SJCRH30 (cell line): ENCODE measurements around the gene CLCA4. TPM values are rescaled to one million over a fixed set of nuclear protein-coding genes. Genes with fewer than 3 reads are reported as not detected.

Experiments
- DNase-seq, 2 experiments: peaks; one replicate each; pipeline ENCODE4 v3.0.0-alpha.2; 2015 to 2020
- H3K27ac ChIP-seq: fragments of 250-450 bp; sonication (Bioruptor Pico); 2 replicates; pipeline ENCODE4 v1.5.1; 2020; ENCODE audit warnings: mild to moderate bottlenecking, moderate library complexity
- H3K27me3 ChIP-seq: fragments of 250-450 bp; sonication (Bioruptor Pico); 2 replicates; pipeline ENCODE4 v1.5.1; 2020; ENCODE audit warnings: mild to moderate bottlenecking, moderate library complexity
- H3K36me3 ChIP-seq: fragments of 250-450 bp; sonication (Bioruptor Pico); 2 replicates; pipeline ENCODE4 v1.5.1; 2020; ENCODE audit warnings: mild to moderate bottlenecking, moderate library complexity
- H3K4me1 ChIP-seq: fragments of 250-450 bp; sonication (Bioruptor Pico); 2 replicates; pipeline ENCODE4 v1.5.1; 2020; ENCODE audit warnings: mild to moderate bottlenecking, moderate library complexity
- H3K4me3 ChIP-seq: fragments of 250-450 bp; sonication (Bioruptor Pico); 2 replicates; pipeline ENCODE4 v1.5.1; 2020; ENCODE audit warnings: mild to moderate bottlenecking, moderate library complexity
- H3K9me3 ChIP-seq: fragments of 250-450 bp; sonication (Bioruptor Pico); replicated peaks from 2 replicates; pipeline ENCODE4 v1.5.1; 2020; ENCODE audit warnings: mild to moderate bottlenecking, moderate library complexity
- total RNA-seq: library from RNA; depleted of rRNA; stranded (reverse); fragments of >200 nt; shearing (Covaris generic); gene quantifications from 2 replicates; pipeline ENCODE4 v1.2.3, GENCODE V29; 2014

The CLCA4 gene
- total RNA-seq, 1 experiment from 2014 or later: not detected

DNA sequence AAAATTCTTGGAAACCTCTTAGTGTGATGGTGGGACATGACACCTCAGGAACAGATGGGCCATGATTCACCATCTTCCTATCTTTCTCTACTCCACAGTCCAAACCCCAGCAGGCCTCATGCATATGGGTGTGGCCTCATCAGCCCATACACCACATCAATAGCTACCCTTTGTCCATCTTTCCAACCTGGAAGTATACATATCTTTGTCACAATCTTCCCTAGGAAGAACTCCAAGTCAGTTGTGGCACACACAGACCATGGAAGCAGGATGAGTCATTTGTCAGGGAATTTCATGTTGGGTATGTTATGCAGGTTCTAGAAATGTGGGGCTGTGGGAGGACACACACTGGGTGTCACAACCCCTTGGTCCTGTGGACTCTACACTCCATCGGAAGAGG lies 30.5 kb upstream of the CLCA4 start:
- Histone ChIP-seq H3K9me3 (no peaks in the 10 kb centered on the region), H3K4me3 (no peak overlapping the region), H3K4me1 (no peaks in the 10 kb centered on the region), H3K36me3 (no peaks in the 10 kb centered on the region), H3K27ac (no peak overlapping the region), H3K27me3 (no peaks in the 10 kb centered on the region)
- DNase-seq: no peak

DNA sequence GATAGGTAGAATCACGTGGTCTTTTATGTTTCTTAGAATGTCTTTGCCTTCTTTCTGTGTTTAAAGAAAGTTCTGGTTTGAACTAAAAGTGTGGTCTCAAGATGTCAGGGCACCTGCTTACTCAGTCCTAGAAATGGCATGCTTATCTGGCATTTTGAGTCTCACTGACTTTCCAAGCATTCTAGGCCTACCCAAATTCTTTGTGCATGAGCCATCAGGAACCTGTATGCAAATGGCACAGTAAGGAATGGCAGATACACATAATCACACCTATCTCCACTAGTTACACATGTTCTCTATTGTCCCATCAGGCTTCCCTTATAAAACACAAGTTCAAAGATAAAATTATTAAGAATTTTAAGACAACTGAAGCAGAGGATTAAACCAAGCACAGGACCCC lies 29.5 kb upstream of the CLCA4 start:
- DNase-seq: no peak
- H3K27me3 ChIP-seq: no peaks in the 10 kb centered on the region
- no peaks in the 10 kb centered on the region for H3K4me1 ChIP-seq
- no peak overlapping the region for H3K4me3 ChIP-seq
- H3K36me3 ChIP-seq: no peaks in the 10 kb centered on the region
- no peaks in the 10 kb centered on the region for H3K9me3 ChIP-seq
- no peak overlapping the region for H3K27ac ChIP-seq

- no peak overlapping the region for H3K27ac ChIP-seq
- no peaks in the 10 kb centered on the region for H3K4me1 ChIP-seq
- H3K27me3 ChIP-seq: no peaks in the 10 kb centered on the region
- no peak for DNase-seq
- H3K4me3 ChIP-seq: no peak overlapping the region
- no peaks in the 10 kb centered on the region for H3K9me3 ChIP-seq
- no peaks in the 10 kb centered on the region for H3K36me3 ChIP-seq
Measured at GRCh38 chr1:86520789-86521521, 25.9 kb upstream of the CLCA4 start.

- H3K4me3 ChIP-seq: no peak overlapping the region
Measured at GRCh38 chr1:86521522-86521891, 25.4 kb upstream of the CLCA4 start.

DNA sequence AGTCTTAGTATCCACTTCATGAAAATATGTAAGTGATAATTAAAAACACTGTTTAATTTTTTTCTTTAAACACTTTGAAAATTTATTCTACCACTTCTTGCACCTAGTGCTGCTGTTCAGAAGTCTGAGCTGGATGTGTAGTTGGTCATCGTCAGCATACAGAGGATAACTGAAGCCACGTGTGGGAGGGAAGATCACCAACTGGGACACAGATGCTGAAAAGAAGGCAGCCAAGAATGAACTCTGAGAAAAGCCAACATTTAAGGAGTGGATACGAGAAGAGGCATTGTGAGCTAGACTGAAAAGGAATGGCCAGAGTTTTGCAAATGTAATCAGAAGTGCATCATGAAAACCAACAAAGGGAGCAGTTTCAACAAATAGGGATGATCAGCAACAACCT lies 24.6 kb upstream of the CLCA4 start:
- DNase-seq: no peak
- H3K4me1 ChIP-seq: no peaks in the 10 kb centered on the region
- H3K27me3 ChIP-seq: no peaks in the 10 kb centered on the region
- H3K27ac ChIP-seq: no peak overlapping the region
- H3K9me3 ChIP-seq: no peaks in the 10 kb centered on the region
- H3K4me3 ChIP-seq: no peak overlapping the region
- H3K36me3 ChIP-seq: no peaks in the 10 kb centered on the region

More at GRCh38 chr1:86521522-86521891, 25.4 kb upstream of the CLCA4 start:
- Histone ChIP-seq H3K27ac (no peak overlapping the region), H3K27me3 (no peaks in the 10 kb centered on the region), H3K4me1 (no peaks in the 10 kb centered on the region), H3K9me3 (no peaks in the 10 kb centered on the region), H3K36me3 (no peaks in the 10 kb centered on the region)
- no peak for DNase-seq

DNA sequence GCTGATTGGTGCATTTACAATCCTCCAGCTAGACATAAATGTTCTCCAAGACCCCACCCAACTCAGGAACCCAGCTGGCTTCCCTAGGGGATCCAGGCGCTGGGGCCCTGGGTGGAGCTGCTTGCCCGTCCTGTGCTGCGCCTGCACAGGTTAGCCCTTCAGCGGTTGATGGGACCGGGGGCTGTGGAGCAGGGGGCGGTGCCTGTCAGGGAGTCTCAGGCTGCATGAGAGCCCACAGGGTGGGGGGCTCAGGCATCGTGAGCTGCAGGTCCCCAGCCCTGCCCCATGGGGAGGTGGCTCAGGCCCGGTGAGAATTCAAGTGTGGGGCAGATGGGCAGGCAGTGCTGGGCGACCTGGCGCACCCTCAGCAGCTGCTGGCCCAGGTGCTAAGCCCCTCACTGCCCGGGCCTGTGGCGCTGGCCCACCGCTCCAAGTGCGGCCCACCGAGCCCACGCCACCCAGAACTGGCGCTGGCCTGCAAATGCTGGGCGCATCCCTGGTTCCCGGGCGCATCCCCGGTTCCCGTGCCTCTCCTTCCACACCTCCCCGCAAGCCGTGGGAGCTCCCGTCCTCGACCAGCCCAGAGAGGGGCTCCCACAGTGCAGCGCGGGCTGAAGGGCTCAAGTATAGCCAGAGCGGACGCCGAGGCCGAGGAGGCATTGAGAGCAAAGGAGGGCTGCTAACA lies 23.1 kb upstream of the CLCA4 start:
- H3K4me1 ChIP-seq: no peaks in the 10 kb centered on the region
- H3K27ac ChIP-seq: no peak overlapping the region
- H3K9me3 ChIP-seq: no peaks in the 10 kb centered on the region
- no peaks in the 10 kb centered on the region for H3K27me3 ChIP-seq
- no peaks in the 10 kb centered on the region for H3K36me3 ChIP-seq
- H3K4me3 ChIP-seq: no peak overlapping the region
- DNase-seq: no peak

- no peak overlapping the region for H3K4me3 ChIP-seq
- no peaks in the 10 kb centered on the region for H3K36me3 ChIP-seq
Measured at GRCh38 chr1:86527306-86527705, 19.6 kb upstream of the CLCA4 start.

GRCh38 chr1:86530211-86530845 lies 16.6 kb upstream of the CLCA4 start:
- H3K4me3 ChIP-seq: no peak overlapping the region
- H3K9me3 ChIP-seq: no peaks in the 10 kb centered on the region; the same call in 1 of the 2 replicates
- no peaks in the 10 kb centered on the region for H3K27me3 ChIP-seq
- H3K36me3 ChIP-seq: no peaks in the 10 kb centered on the region
- H3K4me1 ChIP-seq: no peaks in the 10 kb centered on the region
- no peak for DNase-seq
- H3K27ac ChIP-seq: no peak overlapping the region

More at GRCh38 chr1:86527306-86527705, 19.6 kb upstream of the CLCA4 start:
- H3K9me3 ChIP-seq: no peaks in the 10 kb centered on the region
- no peaks in the 10 kb centered on the region for H3K4me1 ChIP-seq
- no peak overlapping the region for H3K27ac ChIP-seq
- H3K27me3 ChIP-seq: no peaks in the 10 kb centered on the region
- DNase-seq: no peak

DNA sequence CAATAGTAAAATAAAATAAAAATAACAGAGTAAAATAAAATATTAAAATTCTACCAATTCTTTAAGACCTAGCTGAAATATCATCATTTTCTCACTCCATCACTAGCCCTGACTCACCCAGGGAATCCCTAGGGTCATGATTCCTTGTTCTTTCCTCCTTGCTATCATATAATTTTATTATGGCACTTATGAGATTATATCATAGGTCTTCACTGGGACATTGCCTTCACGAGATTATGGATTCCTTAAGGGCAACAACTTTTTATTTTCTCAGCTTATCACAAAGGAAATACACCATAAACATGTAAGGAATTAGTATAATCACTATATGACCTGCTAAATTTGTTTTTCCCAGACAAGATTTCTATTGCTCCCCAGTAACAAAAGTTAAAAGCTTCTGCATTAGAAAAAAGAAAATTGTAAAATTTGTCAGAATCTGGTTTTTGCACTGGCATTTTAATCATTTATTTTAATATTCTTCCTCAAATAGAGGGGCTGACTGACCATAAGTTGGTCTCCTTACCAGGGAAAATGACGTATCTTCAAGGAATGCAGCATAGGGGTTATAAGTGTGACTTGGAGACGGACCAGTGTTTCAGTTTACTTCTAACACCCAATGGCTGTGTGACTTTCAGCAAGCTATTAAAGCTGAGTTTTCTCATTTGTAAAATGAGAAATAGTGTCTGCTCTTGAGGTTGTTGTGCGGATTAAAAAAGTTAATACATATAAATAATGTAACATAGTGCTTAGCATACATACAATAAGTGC lies 8.8 kb upstream of the CLCA4 start:
- H3K4me3 ChIP-seq: no peak overlapping the region
- no peaks in the 10 kb centered on the region for H3K27me3 ChIP-seq
- H3K9me3 ChIP-seq: no peaks in the 10 kb centered on the region; the same call in 1 of the 2 replicates
- no peak overlapping the region for H3K27ac ChIP-seq
- no peaks in the 10 kb centered on the region for H3K4me1 ChIP-seq
- no peak for DNase-seq
- no peaks in the 10 kb centered on the region for H3K36me3 ChIP-seq

DNA sequence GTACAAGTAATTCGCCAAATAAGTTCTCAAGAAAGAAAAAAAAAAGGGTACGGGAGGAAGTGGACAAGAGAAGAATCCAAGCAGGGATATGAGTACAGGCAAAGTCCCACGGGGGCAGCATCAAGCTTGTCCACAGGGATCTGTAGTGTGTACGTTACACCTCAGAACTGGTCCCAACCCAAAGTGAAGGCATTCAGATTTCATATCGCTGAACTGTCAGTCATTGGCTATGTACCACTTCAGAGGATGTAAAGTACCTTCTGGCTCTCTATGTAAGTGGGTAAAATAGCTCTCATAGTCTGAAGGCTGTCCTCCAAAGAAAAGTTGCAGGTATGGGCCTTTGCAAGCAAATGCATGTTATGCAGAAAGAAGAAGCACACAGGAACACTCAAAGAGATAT lies 8.1 kb upstream of the CLCA4 start:
- Histone ChIP-seq H3K27me3 (no peaks in the 10 kb centered on the region), H3K4me3 (no peak overlapping the region), H3K27ac (no peak overlapping the region), H3K36me3 (no peaks in the 10 kb centered on the region), H3K4me1 (no peaks in the 10 kb centered on the region), H3K9me3 (no peaks in the 10 kb centered on the region; the same call in 1 of the 2 replicates)
- DNase-seq: no peak

GRCh38 chr1:86541859-86542258 lies 5.0 kb upstream of the CLCA4 start:
- Histone ChIP-seq H3K27me3 (no peaks in the 10 kb centered on the region), H3K4me1 (no peaks in the 10 kb centered on the region), H3K27ac (no peak overlapping the region), H3K4me3 (no peak overlapping the region), H3K9me3 (no peaks in the 10 kb centered on the region), H3K36me3 (no peaks in the 10 kb centered on the region)
- no peak for DNase-seq

DNA sequence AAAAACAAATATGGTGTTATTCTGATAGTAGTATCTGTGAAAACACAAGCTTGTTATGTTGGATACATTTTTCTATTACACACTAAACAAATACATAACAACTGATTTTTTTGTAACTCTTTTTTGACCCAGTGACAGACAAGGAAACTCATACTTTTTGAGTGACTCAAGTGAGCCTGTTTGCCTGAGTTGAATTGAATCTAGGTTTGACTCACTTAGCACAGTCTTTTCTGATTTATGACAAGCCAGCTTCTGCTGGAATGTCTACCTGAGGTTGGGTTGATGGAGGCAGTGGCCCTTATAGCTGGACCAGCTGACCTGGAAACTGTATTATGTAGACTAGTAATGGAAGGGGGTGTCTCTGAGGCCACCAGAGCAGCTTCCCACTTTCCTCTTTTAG lies 4.2 kb upstream of the CLCA4 start:
- Histone ChIP-seq H3K27ac (no peak overlapping the region), H3K9me3 (no peaks in the 10 kb centered on the region), H3K4me1 (no peaks in the 10 kb centered on the region), H3K4me3 (no peak overlapping the region), H3K36me3 (no peaks in the 10 kb centered on the region), H3K27me3 (no peaks in the 10 kb centered on the region)
- DNase-seq: no peak

DNA sequence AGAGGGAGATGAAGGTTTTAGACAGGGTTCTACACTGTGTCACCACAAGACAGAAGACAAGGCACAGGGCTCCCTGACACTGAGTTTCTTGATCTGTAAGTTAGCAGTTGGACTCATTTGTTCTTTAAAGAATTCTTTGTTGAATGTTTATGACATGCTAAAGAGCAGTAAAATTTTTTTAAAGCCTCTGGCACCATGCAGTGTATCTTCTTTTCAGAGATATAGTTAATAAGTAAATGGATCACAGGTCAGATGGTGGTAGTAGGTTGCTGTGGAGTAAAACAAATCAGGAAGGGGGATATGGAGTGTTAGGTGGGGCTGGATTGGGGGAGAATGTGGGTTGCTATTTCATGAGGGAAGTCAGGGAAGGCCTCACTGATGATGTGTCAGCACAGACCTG lies 2.0 kb downstream of the CLCA4 start:
- Histone ChIP-seq H3K36me3 (no peaks in the 10 kb centered on the region), H3K9me3 (no peaks in the 10 kb centered on the region), H3K4me3 (no peak overlapping the region), H3K4me1 (no peaks in the 10 kb centered on the region), H3K27ac (no peak overlapping the region), H3K27me3 (no peaks in the 10 kb centered on the region)
- DNase-seq: no peak

DNA sequence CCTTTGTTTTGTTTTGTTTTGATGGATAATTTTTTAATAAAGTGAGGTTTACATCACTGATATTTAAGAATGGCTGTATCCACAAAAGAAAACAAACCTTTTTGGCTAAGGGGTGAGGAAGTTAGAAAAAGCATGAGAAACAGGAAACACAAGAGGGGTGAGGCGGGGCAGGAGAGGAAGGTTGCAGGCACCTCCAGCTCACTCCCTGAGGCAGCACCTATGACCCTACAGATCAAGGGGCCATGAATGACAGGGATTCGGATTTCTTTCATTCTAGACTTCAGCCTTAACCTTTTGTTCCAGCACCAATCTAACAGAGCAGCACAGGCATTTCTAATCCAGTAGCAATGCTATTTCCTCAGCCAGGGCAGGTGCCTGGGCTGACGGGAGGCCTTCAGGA lies 4.4 kb downstream of the CLCA4 start:
- Histone ChIP-seq H3K4me1 (no peaks in the 10 kb centered on the region), H3K27me3 (no peaks in the 10 kb centered on the region), H3K4me3 (no peak overlapping the region), H3K9me3 (no peaks in the 10 kb centered on the region), H3K27ac (no peak overlapping the region), H3K36me3 (no peaks in the 10 kb centered on the region)
- no peak for DNase-seq

- no peak for DNase-seq
- Histone ChIP-seq H3K27ac (no peak overlapping the region), H3K27me3 (no peaks in the 10 kb centered on the region), H3K9me3 (no peaks in the 10 kb centered on the region), H3K36me3 (no peaks in the 10 kb centered on the region), H3K4me3 (no peak overlapping the region), H3K4me1 (no peaks in the 10 kb centered on the region)
Measured at GRCh38 chr1:86552376-86552775, 5.5 kb downstream of the CLCA4 start.
